ENCODE results near the gene DNAL1. TPM values are rescaled to one million over a fixed set of nuclear protein-coding genes. Genes with fewer than 3 reads are reported as not detected.

DNAL1 gene
- total and polyA plus RNA-seq, 9 of the 15 experiments (the other 6 are each of a cell fraction or from before 2014, with no cell fraction given) = 1.6 to 11.7 (median 4.8) TPM

DNA sequence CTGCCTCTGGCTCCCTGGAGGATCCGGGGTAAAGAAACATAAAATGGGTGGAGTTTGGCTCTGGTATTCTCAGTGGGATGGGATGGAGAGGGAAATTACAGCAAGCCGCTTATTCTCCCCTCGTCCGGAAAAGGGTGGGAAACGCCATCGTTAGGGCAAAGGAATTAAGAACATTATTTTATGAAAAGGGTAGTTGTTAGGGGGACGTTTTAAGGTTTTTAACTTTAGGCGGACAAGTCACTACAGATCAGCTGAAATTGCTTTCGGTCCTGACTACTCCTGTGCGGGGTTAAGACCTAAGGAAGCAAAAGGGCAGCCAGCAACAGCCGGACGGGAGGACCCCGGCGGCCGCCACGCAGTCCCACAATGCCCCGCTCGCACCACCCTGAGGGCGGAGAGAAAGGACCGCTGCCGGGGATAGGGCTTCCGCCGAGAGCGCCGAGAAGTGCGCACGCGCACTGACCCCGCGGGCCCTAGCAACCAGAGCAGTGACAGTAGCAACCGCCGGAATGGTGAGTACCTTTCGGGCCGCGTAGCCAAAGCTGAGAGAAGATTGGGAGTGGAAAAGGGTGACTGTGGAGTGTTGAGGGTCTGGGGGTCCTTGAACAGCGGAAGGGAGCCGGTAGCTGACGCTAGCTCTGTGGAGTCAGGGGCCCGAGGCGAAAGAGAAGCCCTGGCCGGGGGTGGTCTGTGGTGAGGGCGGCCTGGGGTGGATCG, at the start of gene DNAL1 (continued):
- TF ChIP-seq ETV6 (IDR thresholded peaks at IDR 0.05; ENCODE audit: borderline replicate concordance in 1 of 2, low read depth in 2 of 2, low read length in 1 of 2) (no peak), ETV6 (CRISPR knock-in tag; IDR thresholded peaks at IDR 0.05; ENCODE audit: borderline replicate concordance) (no peak), NR2C1 (IDR thresholded peaks at IDR 0.05) (peak; percentile 83), NR2C1 (tag; IDR thresholded peaks at IDR 0.05) (peak; percentile 82), TBP (optimal IDR thresholded peaks at IDR 0.05; ENCODE audit: low read depth, low read length) (peak; percentile 25), CEBPB (tag; IDR thresholded peaks at IDR 0.05) (no peak), RBBP5 (IDR thresholded peaks at IDR 0.05; ENCODE audit: borderline replicate concordance, insufficient read depth, low read length, poor library complexity, severe bottlenecking) (peak; percentile 56), SP1 (CRISPR knock-in tag; IDR thresholded peaks at IDR 0.05) (peak; percentile 38; the same call in 1 of the 2 replicates), NFE2 (IDR thresholded peaks at IDR 0.05; ENCODE audit: low read depth) (no peak), CHD4 (IDR thresholded peaks at IDR 0.05; ENCODE audit: insufficient read depth, insufficient replicate concordance, low read depth, low read length, poor library complexity, severe bottlenecking) (no peak), PHF8 (IDR thresholded peaks at IDR 0.05; ENCODE audit: borderline replicate concordance, low read length) (peak; percentile 67; the same call in 1 of the 2 replicates), SIN3B (IDR thresholded peaks at IDR 0.05; ENCODE audit: low read depth) (no peak), ETV1 (tag; conservative IDR thresholded peaks at IDR 0.05; ENCODE audit: low read depth) (peak; percentile 32; the same call in 1 of the 2 replicates), ZNF668 (CRISPR knock-in tag; IDR thresholded peaks at IDR 0.05) (peak; percentile 55; the same call in 1 of the 2 replicates), CTBP1 (IDR thresholded peaks at IDR 0.05; ENCODE audit: borderline replicate concordance) (peak; percentile 30; the same call in 1 of the 2 replicates), ZNF224 (CRISPR knock-in tag; IDR thresholded peaks at IDR 0.05) (no peak)
- TF ChIP-seq, protein P1, sequence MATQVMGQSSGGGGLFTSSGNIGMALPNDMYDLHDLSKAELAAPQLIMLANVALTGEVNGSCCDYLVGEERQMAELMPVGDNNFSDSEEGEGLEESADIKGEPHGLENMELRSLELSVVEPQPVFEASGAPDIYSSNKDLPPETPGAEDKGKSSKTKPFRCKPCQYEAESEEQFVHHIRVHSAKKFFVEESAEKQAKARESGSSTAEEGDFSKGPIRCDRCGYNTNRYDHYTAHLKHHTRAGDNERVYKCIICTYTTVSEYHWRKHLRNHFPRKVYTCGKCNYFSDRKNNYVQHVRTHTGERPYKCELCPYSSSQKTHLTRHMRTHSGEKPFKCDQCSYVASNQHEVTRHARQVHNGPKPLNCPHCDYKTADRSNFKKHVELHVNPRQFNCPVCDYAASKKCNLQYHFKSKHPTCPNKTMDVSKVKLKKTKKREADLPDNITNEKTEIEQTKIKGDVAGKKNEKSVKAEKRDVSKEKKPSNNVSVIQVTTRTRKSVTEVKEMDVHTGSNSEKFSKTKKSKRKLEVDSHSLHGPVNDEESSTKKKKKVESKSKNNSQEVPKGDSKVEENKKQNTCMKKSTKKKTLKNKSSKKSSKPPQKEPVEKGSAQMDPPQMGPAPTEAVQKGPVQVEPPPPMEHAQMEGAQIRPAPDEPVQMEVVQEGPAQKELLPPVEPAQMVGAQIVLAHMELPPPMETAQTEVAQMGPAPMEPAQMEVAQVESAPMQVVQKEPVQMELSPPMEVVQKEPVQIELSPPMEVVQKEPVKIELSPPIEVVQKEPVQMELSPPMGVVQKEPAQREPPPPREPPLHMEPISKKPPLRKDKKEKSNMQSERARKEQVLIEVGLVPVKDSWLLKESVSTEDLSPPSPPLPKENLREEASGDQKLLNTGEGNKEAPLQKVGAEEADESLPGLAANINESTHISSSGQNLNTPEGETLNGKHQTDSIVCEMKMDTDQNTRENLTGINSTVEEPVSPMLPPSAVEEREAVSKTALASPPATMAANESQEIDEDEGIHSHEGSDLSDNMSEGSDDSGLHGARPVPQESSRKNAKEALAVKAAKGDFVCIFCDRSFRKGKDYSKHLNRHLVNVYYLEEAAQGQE (IDR thresholded peaks at IDR 0.05; ENCODE audit: borderline replicate concordance) = peak; percentile 34
- TF ChIP-seq, protein P1 (CRISPR knock-in tag; IDR thresholded peaks at IDR 0.05; ENCODE audit: low read depth) = no peak
- TF ChIP-seq, protein P2, sequence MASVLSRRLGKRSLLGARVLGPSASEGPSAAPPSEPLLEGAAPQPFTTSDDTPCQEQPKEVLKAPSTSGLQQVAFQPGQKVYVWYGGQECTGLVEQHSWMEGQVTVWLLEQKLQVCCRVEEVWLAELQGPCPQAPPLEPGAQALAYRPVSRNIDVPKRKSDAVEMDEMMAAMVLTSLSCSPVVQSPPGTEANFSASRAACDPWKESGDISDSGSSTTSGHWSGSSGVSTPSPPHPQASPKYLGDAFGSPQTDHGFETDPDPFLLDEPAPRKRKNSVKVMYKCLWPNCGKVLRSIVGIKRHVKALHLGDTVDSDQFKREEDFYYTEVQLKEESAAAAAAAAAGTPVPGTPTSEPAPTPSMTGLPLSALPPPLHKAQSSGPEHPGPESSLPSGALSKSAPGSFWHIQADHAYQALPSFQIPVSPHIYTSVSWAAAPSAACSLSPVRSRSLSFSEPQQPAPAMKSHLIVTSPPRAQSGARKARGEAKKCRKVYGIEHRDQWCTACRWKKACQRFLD (CRISPR knock-in tag; IDR thresholded peaks at IDR 0.05) = peak; percentile 53; the same call in 1 of the 2 replicates

Data from K562 (cell line).